ENCODE measurements around the gene SERINC3. TPM values are rescaled to one million over a fixed set of nuclear protein-coding genes. Genes with fewer than 3 reads are reported as not detected.

Gene SERINC3
- polyA plus RNA-seq, 1 of the 3 experiments (the other 2 are of a cell fraction) = 105 TPM

GRCh38 chr20:44518248-44518647 lies 3.6 kb downstream of the SERINC3 start:
- H3K27ac ChIP-seq (ENCODE audit: low read depth in 2 of 2, low read length in 1 of 2) = no peak overlapping the region; a peak in 1 of 4 replicates
- H3K4me1 ChIP-seq (ENCODE audit: control insufficient read depth in 1 of 2, insufficient read depth in 2 of 2, low read depth in 1 of 2, low read length in 1 of 2) = peaks cover 0 to 11% of the 10 kb centered on the region in 2 experiments; a peak in 2 of 4 replicates
- WGBS (ENCODE audit: low lambda C conversion rate) = 86% methylated on average over 3 of the region's 3 CpGs

GRCh38 chr20:44517454-44517853 lies 4.4 kb downstream of the SERINC3 start:
- WGBS (ENCODE audit: low lambda C conversion rate) = 87% methylated on average over 3 of the region's 3 CpGs
- TF ChIP-seq SMC3 (IDR thresholded peaks at IDR 0.05; ENCODE audit: low read depth, low read length) = no peak
- TF ChIP-seq EZH2phosphoT487 (IDR thresholded peaks at IDR 0.05; ENCODE audit: borderline replicate concordance, low read depth) = no peak
- no peak for TF ChIP-seq NRF1 (IDR thresholded peaks at IDR 0.05; ENCODE audit: low read depth, low read length)
- no peak for TF ChIP-seq EP300 (IDR thresholded peaks at IDR 0.05; ENCODE audit: borderline replicate concordance in 1 of 2, low read depth in 1 of 2, low read length in 1 of 2)
- TF ChIP-seq GABPA (IDR thresholded peaks at IDR 0.05; ENCODE audit: low read depth) = no peak
- no peak for TF ChIP-seq ZBTB33 (IDR thresholded peaks at IDR 0.05; ENCODE audit: borderline replicate concordance, low read depth)
- TF ChIP-seq GATA2 (CRISPR knock-in tag; IDR thresholded peaks at IDR 0.05) = no peak
- TF ChIP-seq FOSL2 (IDR thresholded peaks at IDR 0.05; ENCODE audit: borderline replicate concordance, low read depth) = no peak
- no peak for TF ChIP-seq IRF3 (IDR thresholded peaks at IDR 0.05; ENCODE audit: low read depth, low read length)
- TF ChIP-seq CTCF (IDR thresholded peaks at IDR 0.05) = no peak

More at GRCh38 chr20:44518248-44518647, 3.6 kb downstream of the SERINC3 start:
- no peak overlapping the region for H2AFZ ChIP-seq (ENCODE audit: low read depth)
- H3K4me3 ChIP-seq (ENCODE audit: low read depth in 2 of 2, low read length in 1 of 2) = no peak overlapping the region
- ChIA-PET CTCF (interaction anchor here (0.6 kb wide), 1 partner anchor 92 kb away, joined by 3 read pairs; no protein-coding TSS in a partner anchor), POLR2A (interaction anchor here (0.5 to 0.6 kb wide), 2 partner anchors 87 to 301 kb away, joined by 3 read pairs; no protein-coding TSS in a partner anchor)
- H3K79me2 ChIP-seq (ENCODE audit: insufficient read depth) = peaks cover 86% of the 10 kb centered on the region
- TF ChIP-seq NRF1 (IDR thresholded peaks at IDR 0.05; ENCODE audit: low read depth, low read length) = no peak
- TF ChIP-seq RXRA (IDR thresholded peaks at IDR 0.05; ENCODE audit: borderline replicate concordance, low read depth) = no peak
- TF ChIP-seq ELF1 (IDR thresholded peaks at IDR 0.05) = no peak
- TF ChIP-seq SMC3 (IDR thresholded peaks at IDR 0.05; ENCODE audit: low read depth, low read length) = no peak
- TF ChIP-seq MAX (IDR thresholded peaks at IDR 0.05; ENCODE audit: low read depth) = no peak
- TF ChIP-seq TEAD4 (IDR thresholded peaks at IDR 0.05; ENCODE audit: borderline replicate concordance, insufficient read depth) = no peak
- TF ChIP-seq YY1 (IDR thresholded peaks at IDR 0.05; ENCODE audit: low read depth) = no peak
- no peak for TF ChIP-seq SIN3A (IDR thresholded peaks at IDR 0.05; ENCODE audit: borderline replicate concordance, low read depth, low read length)
- no peak for TF ChIP-seq CTCF (IDR thresholded peaks at IDR 0.05)
- TF ChIP-seq JUND (IDR thresholded peaks at IDR 0.05) = no peak
- TF ChIP-seq RAD21 (IDR thresholded peaks at IDR 0.05; ENCODE audit: low read length) = no peak
- TF ChIP-seq RFX5 (IDR thresholded peaks at IDR 0.05; ENCODE audit: low read length) = no peak
- no peak for TF ChIP-seq RCOR1 (IDR thresholded peaks at IDR 0.05; ENCODE audit: low read length)
- peaks cover 4% of the 10 kb centered on the region for H3F3A ChIP-seq (replicated peaks; ENCODE audit: insufficient read depth)
- H3K9ac ChIP-seq = no peak overlapping the region
- no peaks in the 10 kb centered on the region for H3K27me3 ChIP-seq (ENCODE audit: insufficient read depth)
- DNase-seq = no peak
- no peaks in the 10 kb centered on the region for H3K9me3 ChIP-seq
- H4K20me1 ChIP-seq (ENCODE audit: insufficient read depth) = peaks cover 80% of the 10 kb centered on the region
- no peak overlapping the region for H3K4me2 ChIP-seq
- no peaks in the 10 kb centered on the region for H3K9me2 ChIP-seq
- H3K36me3 ChIP-seq (replicated peaks in 1 of 2; ENCODE audit: control insufficient read depth in 1 of 2, insufficient read depth in 2 of 2, low read length in 1 of 2) = peaks cover 3 to 5% of the 10 kb centered on the region in 2 experiments

More at GRCh38 chr20:44517454-44517853, 4.4 kb downstream of the SERINC3 start:
- ChIA-PET POLR2A (no interaction called here), CTCF (interaction anchor here (0.7 kb wide), 1 partner anchor 23 kb away, joined by 3 read pairs; no protein-coding TSS in a partner anchor)
- H3K36me3 ChIP-seq (replicated peaks in 1 of 2; ENCODE audit: control insufficient read depth in 1 of 2, insufficient read depth in 2 of 2, low read length in 1 of 2) = peaks cover 8 to 10% of the 10 kb centered on the region in 2 experiments
- H3F3A ChIP-seq (replicated peaks; ENCODE audit: insufficient read depth) = peaks cover 4% of the 10 kb centered on the region
- no peak overlapping the region for H3K9ac ChIP-seq
- no peak overlapping the region for H3K4me3 ChIP-seq (ENCODE audit: low read depth in 2 of 2, low read length in 1 of 2)
- no peaks in the 10 kb centered on the region for H3K9me2 ChIP-seq
- H3K27me3 ChIP-seq (ENCODE audit: insufficient read depth) = no peaks in the 10 kb centered on the region
- no peak overlapping the region for H3K4me2 ChIP-seq
- no peak overlapping the region for H2AFZ ChIP-seq (ENCODE audit: low read depth)
- H3K9me3 ChIP-seq = no peaks in the 10 kb centered on the region
- H3K79me2 ChIP-seq (ENCODE audit: insufficient read depth) = peaks cover 94% of the 10 kb centered on the region
- peaks cover 88% of the 10 kb centered on the region for H4K20me1 ChIP-seq (ENCODE audit: insufficient read depth)
- H3K4me1 ChIP-seq (ENCODE audit: control insufficient read depth in 1 of 2, insufficient read depth in 2 of 2, low read depth in 1 of 2, low read length in 1 of 2) = peaks cover 0 to 11% of the 10 kb centered on the region in 2 experiments; a peak in 2 of 4 replicates
- no peak for DNase-seq
- H3K27ac ChIP-seq (ENCODE audit: low read depth in 2 of 2, low read length in 1 of 2) = no peak overlapping the region

All from SK-N-SH (cell line).